ENCODE data around the gene ZC3H6.
"Not testable (repeated sequence)": the region's sequence is repeated elsewhere in the genome, so short reads cannot be mapped to it uniquely, and the experiment has no call there.

ZC3H6 gene

DNA sequence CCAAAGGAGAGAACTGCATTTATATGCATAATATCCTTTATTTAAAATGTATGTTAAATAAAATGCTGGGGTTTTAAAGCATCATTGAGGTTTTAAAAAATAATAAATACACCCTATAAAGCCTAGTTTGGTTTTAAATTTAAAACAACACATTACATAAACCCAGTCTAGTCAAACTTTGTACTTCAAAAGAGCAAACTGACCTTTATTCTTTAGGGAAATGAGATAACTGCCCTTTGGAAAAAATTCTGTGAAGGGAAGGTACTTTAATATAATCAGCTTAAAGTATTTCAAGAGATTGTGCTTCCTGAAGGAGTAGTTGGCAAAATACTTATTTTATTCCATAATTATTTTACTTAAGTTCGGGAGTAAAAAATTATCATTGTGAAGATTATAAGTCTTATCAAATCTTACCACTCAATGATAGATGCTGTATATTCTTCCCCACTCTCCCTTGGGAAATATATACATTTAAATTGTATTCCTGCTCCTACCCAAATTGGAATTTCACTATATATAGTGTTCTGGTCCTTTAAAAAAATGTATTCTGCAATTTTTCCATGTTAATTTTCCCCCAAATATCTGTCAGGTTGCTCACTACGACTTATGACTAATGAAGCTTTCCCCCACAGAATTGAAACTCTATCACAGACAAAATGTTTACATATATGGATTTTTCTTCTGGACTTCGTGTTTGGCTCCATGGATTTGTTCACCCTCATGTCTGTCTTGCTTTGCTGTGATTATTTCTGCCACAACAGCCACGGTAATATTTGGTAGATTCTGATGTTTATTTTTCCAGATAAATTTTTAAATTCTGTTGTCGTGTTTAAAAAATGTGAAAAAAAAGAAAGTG, 42.1 kb downstream of the ZC3H6 start:
- DNase-seq (ENCODE audit: low read depth, low spot score) = no peak
- H3K27ac ChIP-seq = no peak overlapping the region

DNA sequence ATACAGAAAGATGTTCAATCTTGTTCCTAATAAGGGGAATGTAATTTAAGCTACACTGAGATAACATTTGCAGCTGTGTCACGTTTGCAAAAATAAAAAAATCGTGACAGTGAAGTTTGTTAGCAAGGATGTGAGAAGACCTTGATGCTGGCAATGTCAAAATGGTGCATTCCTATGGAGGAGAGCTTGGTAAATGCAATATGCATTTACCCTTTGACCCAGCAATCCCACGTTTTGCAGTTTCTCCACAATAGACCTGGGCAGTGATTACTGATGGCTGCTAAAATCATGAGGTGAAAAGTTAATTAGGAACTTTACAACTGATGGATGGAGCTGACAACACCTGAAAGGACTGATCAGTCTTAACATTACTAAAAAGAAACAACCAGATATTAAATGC, 43.1 kb downstream of the ZC3H6 start:
- no peak for DNase-seq (ENCODE audit: low read depth, low spot score)
- H3K27ac ChIP-seq = no peak overlapping the region

DNA sequence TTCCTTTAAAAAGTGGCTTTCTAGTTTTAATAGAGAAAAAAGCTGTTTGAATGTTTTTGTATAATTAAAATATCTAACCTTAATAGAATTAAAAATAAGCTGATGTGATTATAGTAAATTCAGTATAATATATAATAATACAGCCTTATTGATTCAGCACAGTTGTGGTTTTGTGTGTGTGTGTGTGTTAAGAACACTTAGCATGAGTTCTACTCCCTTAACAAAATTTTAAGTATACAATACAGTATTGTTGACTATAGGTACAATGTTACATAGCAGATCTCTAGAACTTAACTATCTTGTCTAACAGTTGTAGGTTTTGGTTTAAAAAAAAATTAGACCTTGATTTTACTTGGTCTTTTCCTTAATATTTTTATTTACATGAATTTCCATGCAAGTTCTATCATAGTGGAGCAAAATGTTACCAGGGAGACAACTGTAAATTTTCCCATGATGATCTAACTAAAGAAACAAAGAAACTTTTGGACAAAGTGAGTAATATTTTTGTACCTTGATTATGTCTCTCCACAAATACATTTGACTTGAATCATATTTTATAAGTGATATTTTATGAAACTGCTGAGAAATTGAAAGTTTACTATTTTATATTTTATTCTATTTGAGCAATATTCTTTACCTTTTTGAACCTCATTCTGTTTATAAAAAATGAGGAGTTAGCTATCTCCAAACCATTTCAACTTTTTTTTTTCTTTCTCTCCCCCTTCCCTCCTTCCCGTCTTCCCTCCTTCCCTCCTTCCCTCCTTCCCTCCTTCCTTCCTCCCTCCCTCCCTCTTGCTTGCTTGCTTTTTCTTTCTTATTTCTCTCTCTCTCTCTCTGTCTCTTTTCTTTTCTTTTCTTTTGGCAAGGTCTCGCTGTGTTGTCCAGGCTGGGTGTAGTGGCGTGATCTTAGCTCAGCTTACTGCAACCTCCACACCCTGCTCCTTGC, 46.3 kb downstream of the ZC3H6 start:
- H3K27ac ChIP-seq = no peak overlapping the region
- no peak for DNase-seq (ENCODE audit: low read depth, low spot score)

DNA sequence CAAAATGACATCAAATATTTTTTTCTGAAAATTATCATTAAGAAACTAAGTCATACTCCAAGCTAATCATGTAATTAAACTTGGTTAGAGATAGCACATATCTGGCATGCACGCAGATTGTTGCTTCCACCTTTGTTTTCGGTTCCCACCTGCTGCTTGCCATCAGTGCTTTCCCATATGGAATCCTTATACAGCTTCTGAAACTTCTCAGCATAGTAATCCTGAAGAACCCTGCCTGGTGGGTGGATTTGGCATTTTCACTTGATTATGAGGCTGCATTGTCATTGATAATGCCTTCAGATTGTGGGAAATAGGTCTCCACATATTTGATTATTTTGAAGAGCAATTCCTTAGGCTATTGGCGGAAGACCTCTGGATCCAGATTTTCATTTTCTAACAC, 47.5 kb downstream of the ZC3H6 start:
- no peak overlapping the region for H3K27ac ChIP-seq
- DNase-seq (ENCODE audit: low read depth, low spot score) = no peak

DNA sequence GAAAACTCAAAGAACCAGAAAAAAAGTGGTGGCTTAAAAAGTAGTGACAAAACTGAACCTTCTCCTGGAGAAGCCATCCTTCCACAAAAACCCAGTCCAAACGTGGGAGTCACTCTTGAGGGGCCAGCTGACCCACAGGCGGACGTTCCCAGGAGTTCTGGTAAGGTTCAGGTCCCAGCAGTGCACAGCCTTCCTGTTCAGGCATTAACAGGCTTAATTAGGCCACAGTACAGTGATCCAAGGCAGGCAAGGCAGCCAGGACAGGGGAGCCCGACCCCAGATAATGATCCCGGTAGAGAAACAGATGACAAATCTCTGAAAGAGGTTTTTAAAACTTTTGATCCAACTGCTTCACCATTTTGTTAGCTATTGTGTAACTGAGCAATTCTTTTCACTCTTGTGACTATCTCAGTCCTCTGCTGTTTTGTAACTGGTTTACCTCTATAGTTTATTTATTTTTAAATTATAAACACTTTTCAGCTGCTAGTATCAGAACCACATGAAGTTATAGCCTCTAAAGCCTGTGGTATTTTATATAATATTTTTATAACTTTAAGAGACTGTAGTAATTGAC, 56.8 kb downstream of the ZC3H6 start:
- DNase-seq (ENCODE audit: low read depth, low spot score) = no peak
- H3K27ac ChIP-seq = no peak overlapping the region

DNA sequence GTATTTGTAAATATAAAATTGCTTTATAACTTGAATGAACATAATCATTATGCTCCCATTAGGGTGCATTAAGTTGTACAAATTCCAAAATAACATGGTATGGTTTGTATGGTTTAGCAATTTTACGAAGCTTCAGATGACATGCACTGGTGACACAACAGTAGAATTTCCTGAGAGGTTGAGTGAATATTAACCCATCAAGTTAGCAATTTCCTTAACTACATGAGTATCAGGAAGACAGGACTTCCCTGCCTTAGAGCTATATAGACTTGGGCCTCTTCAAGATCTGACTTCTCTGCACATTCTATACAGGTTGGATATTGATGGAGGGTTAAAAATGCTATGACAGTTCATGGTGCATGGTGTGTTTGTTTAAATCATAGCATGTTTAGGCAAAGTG, 60.2 kb downstream of the ZC3H6 start:
- DNase-seq (ENCODE audit: low read depth, low spot score) = no peak
- no peak overlapping the region for H3K27ac ChIP-seq

DNA sequence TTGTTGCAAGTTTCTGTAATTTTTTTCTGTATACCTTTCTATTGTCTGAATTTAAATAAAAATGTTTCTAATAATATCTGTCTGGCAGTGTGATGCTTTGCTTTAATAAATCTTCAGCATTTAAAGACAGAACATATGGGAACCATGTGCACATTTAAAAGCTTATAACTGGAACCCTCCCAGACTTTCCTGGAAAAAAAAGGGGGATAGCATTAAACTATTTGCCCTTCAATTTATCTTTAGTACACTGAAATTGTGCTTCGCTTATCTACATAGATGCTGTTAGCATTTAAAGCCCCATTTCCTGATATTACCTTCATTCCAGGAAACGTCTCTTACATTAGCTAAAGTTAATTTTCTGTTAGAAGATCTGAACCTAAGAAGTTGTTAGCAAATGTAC, 64.6 kb downstream of the ZC3H6 start:
- no peak for DNase-seq (ENCODE audit: low read depth, low spot score)
- peak overlapping the region; percentile 31 for H3K27ac ChIP-seq

DNA sequence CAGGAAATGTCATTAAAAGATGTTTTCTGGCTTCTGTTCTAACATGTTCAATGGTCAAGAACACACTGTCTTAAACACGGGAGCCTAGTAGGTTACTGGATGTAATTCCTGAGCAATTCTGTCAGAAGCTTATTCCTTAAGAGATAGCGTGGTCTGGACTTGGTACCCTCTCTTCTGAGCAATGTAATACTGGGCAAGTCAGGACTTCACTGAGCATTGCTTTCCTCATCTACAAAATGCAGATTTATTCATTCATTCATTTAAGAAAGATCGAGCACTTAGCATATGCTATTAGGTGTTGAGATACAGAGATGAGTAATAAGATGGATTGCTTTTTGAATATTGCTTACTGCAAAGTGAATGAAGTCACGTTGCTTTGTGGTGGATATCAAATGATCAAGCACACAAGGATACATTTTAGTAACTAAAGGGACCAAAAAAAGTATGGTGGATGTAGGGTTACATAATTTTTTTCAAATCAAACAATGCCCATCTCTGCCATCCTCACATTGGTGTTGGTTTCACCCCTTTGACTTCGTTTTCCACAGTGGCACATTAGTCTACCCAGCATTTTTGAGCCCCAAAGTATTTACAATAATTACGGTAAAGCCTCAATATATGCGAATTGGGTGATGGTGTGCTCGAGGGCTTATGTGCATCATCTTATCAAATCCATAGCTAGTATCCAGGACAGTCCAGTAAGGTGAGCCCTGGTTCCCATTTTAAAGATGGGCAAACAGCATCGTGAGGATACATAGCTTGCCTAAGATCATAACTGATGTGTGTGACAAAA, 65.3 kb downstream of the ZC3H6 start:
- peak overlapping the region; percentile 31 for H3K27ac ChIP-seq
- DNase-seq (ENCODE audit: low read depth, low spot score) = peak; percentile 14

DNA sequence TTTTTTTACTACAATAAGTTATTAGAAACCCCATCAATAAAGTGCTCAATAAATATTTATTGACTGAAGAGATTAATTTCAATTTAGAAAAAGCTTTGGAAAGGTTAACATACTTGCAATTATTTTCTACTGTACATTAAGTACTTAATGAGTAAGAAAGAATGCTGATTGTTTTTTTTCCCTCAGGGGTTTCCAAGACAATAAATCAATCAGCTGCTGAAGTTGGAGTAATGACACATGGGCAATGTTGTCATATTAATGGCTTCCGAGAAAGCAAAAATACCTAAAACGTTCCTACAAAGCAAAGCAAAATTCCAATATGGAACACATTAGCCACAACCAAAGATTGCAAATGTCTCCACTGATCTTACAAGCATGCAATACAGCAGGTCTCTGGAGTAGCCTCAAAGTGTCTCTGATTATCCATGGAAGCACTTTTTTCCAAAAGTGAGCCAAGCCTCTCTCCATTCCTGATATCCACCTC, 66.7 kb downstream of the ZC3H6 start:
- DNase-seq (ENCODE audit: low read depth, low spot score) = no peak

DNA sequence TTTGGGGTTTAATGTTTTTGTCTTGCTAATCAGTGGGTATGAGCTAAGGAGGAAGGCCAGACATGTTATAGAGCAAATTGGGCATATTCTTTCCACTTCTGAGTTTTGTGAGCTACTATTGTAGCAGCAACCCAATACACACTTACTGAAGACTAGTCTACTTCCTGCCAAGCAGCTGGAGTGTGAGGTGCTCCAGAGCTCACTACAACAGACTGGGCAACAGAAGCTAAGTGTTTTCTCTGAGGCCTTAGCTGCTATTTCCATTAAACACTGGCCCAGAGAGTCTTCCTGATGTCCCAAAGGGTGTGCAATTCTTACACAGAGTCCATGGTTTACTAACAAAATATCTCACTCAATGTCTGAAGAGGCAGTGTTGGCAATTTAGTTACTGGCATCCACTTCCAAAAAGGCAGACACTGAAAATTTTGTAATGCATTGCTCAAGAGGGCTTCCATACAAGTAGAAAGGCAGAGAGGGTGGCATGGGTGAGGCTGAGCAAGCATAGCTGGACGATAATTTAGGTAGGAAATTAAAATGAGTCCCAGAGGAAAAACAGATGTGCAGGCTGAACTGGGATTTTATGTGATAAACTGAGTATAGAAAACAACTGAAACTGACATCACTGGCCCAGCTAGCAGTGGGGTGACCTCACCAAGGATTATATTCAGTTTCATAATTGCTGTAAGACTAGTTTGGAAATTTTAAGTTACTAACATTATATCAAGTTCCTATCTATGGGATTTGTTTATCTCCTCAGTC, 68.6 kb downstream of the ZC3H6 start:
- H3K27ac ChIP-seq = no peak overlapping the region
- DNase-seq (ENCODE audit: low read depth, low spot score) = no peak

More for the DNA sequence above, 66.7 kb downstream of the ZC3H6 start:
- no peak overlapping the region for H3K27ac ChIP-seq

DNA sequence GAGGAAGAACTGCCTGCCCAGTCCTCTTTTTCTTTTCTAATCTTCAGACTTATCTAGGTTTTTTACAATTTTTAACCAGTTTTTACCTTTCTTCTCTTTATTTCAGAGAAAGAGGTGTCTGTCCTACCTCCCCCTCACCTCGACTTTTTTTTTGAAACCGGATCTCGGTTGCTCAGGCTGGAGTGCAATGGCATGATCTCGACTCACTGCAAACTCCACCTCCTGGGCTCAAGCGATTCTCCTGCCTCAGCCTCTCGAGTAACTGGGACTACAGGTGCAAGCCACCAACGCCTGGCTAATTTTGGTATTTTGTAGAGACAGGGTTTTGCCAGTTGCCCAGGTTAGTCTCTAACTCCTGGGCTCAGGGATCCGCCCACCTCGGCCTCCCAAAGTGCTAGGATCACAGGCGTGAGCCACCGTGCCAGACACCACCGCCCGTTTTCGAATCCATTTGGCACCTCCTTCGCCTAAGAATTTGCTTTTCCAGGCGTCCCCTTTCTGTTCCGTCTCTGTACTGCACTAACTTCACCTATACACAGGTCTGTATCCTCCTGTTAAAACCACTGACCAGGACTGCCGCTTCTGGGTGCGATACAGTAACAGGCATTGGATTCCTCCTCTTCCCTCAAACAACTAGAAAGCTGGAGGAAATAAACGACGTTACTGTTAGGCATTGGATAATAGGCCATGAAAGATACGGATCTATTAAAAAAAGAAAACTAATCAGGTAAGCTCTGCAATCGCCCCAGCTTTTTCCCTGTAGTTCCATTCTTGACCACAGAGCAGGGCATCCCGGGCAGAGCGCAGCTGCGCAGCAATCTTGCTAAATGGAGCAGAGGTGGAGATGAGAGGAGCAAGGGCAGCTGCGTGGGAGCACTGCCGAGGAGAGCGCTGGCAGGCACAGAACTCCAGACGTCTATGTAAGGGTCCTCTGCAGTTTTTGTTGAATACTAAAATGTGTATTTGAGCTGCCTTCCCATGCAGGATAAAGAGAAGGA, 69.9 kb downstream of the ZC3H6 start:
- DNase-seq (ENCODE audit: low read depth, low spot score) = no peak
- H3K27ac ChIP-seq = no peak overlapping the region

DNA sequence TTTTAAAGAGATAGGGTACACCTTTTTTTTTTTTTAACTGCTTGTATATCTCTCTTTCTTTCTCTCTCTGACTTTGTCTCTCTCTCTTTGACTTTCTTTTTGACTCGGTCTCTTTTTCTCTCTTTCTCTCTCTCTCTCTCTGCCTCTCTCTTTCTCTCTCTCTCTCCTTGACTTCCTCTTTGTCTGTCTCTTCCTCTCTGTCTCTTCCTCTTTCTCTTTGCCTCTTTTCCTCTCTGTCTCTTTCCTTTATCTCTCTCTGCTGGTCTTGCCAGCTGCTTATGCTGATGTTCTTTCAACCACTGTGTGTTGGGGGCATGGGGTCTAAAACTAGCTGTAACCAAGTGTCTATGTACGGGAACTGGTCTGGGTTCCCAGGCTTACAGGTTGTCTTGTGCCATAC, 76.9 kb downstream of the ZC3H6 start:
- H3K27ac ChIP-seq; DNase-seq (ENCODE audit: low read depth, low spot score): not testable (repeated sequence)

DNA sequence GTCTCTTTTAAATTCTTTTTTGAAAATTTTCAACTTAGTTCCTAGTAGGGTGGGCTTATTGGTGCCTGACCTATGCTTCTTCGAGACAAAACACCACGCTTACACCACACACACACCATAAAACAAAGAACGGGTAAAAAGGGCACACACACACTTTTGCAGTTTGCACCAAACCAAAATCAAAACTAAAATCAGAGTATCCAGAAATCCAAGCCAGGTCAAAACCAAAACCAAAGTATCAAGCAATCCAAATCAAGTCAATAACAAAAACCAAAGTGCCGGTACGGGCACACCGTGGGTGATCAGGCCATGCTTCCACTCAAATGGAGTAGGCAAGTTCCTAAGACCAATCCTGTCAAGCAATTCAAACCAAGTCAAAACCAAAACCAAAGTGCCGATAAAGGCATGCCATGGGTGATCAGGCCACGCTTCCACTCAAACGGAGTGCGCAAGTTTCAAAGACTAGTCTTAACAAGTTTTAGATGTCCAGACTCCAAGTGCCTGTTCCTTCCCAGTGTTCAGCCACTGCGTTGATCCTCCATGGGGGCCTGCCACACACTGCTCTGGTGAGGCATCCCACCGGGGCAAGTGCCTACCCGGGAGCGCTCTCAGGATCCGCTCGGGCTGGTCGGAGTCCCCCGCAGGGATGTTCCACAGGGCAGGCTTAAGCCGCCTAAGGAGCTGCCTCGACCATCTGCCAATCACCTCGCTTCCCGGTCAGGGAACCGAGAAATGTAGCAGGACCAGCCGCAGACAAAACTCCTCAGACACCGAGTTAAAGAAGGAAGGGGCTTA, 77.6 kb downstream of the ZC3H6 start:
- not testable (repeated sequence) for DNase-seq (ENCODE audit: low read depth, low spot score); H3K27ac ChIP-seq

DNA sequence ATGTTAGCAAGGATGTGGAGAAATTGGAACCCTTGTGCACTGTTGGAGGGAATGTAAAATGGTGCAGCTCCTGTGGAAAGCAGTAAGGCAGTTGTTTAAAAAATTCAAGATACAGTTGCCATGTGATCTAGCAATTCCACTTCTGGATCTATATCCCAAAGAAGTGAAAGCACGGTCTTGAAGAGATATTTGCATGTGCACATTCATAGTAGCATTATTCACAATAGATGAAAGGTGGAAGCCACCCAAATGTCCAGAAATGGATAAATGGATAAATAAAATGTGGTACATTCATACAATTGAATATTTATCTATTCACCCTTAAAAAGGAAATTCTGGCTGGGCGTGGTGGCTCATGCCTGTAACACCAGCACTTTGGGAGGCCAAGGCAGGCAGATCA, 78.9 kb downstream of the ZC3H6 start:
- DNase-seq (ENCODE audit: low read depth, low spot score); H3K27ac ChIP-seq: not testable (repeated sequence)

DNA sequence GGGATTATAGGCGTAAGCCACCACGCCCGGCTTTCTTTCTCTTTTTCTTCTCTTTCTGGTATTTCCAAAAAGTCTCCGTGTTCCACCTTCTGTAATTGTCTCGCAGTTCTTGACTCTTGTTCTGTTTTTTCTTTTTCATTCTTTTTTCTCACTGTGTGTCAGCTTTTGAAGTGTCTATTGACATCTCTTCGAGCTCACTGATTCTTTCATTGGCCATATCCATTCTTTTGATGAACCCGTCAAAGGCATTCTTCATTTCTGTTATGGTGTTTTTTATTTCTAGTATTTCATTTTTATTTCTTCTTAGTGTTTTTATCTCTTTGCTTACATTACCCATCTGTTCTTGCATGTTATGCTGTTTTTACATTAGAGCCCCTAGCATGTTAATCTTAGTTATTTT, 84.7 kb downstream of the ZC3H6 start:
- not testable (repeated sequence) for DNase-seq (ENCODE audit: low read depth, low spot score); H3K27ac ChIP-seq
